CD8-positive, alpha-beta memory T cell (primary cell): Measurements from ENCODE around the gene CADM2. TPM values are rescaled to one million over a fixed set of nuclear protein-coding genes. Genes with fewer than 3 reads are reported as not detected.

Experiments
- CTCF ChIA-PET: fragments of 350-600 bp; sonication (Branson Sonifier 250); formaldehyde crosslinking; loops from one replicate; lab custom pipeline; 2021; ENCODE audit warnings: antibody characterized with exemption; lab: Charles Lee
- POLR2A ChIA-PET: fragments of 350-600 bp; sonication (Branson Sonifier 250); formaldehyde crosslinking; loops from one replicate; lab custom pipeline; 2021; ENCODE audit warnings: antibody characterized with exemption; lab: Charles Lee
- DNase-seq, 5 donors: peaks; one replicate each; pipeline versions ENCODE4 v3.0.0 to v3.0.0-alpha.2; 2020 to 2022; ENCODE audit warnings: mixed read lengths in 1 of 5
- H3K27ac ChIP-seq: one replicate; pipeline ENCODE4 v1.7.0; 2013; ENCODE audit warnings: low read depth, mild to moderate bottlenecking, low read length, moderate library complexity
- H3K27me3 ChIP-seq: 2 replicates; pipeline ENCODE4 v1.7.0; 2013; ENCODE audit warnings: low read length, mild to moderate bottlenecking; ENCODE audit not compliant: insufficient read depth, poor library complexity, severe bottlenecking
- H3K36me3 ChIP-seq: 2 replicates; pipeline ENCODE4 v1.7.0; 2013; ENCODE audit warnings: mild to moderate bottlenecking, low read length, moderate library complexity; ENCODE audit not compliant: insufficient read depth
- H3K4me1 ChIP-seq: 2 replicates; pipeline ENCODE4 v1.7.0; 2013; ENCODE audit warnings: mild to moderate bottlenecking, low read length, moderate library complexity; ENCODE audit not compliant: insufficient read depth
- H3K4me3 ChIP-seq: 2 replicates; pipeline ENCODE4 v1.7.0; 2013; ENCODE audit warnings: mild to moderate bottlenecking, low read length
- H3K9me3 ChIP-seq: 2 replicates; pipeline ENCODE4 v1.7.0; 2013; ENCODE audit warnings: mild to moderate bottlenecking, low read length
- H3K27ac Mint-ChIP-seq, 8 donors: one replicate each; pipeline ENCODE4 v1.8.0; 2020 to 2021; ENCODE audit warnings: mixed read lengths in 8 of 8, mild to moderate bottlenecking in 6 of 8, inconsistent platforms in 3 of 8, moderate library complexity in 3 of 8
- H3K27me3 Mint-ChIP-seq, 2 donors: one replicate each; pipeline ENCODE4 v1.8.0; 2020 to 2021; ENCODE audit warnings: mixed read lengths in 2 of 2, mild to moderate bottlenecking in 1 of 2, moderate library complexity in 1 of 2
- H3K36me3 Mint-ChIP-seq, 3 donors: one replicate each; pipeline ENCODE4 v1.8.0; 2020 to 2021; ENCODE audit warnings: mixed read lengths in 3 of 3, inconsistent platforms in 1 of 3, mild to moderate bottlenecking in 1 of 3
- H3K4me1 Mint-ChIP-seq, 3 donors: one replicate each; pipeline ENCODE4 v1.8.0; 2020 to 2021; ENCODE audit warnings: mixed read lengths in 3 of 3, inconsistent platforms in 1 of 3, mild to moderate bottlenecking in 1 of 3
- H3K4me3 Mint-ChIP-seq, 7 donors: one replicate each; pipeline ENCODE4 v1.8.0; 2020 to 2021; ENCODE audit warnings: mixed read lengths in 7 of 7, mild to moderate bottlenecking in 6 of 7, moderate library complexity in 4 of 7, inconsistent platforms in 2 of 7
- H3K9me3 Mint-ChIP-seq, 5 donors: one replicate each; pipeline ENCODE4 v1.8.0; 2020 to 2022; ENCODE audit warnings: mixed read lengths in 5 of 5, mild to moderate bottlenecking in 3 of 5, moderate library complexity in 2 of 5, inconsistent platforms in 1 of 5
- polyA plus RNA-seq: library from polyadenylated mRNA; unstranded; fragments of 300-500 nt; fragmentation: Illumina TruSeq; gene quantifications from one replicate; pipeline ENCODE4 v1.2.3, GENCODE V29; 2021
- total RNA-seq, 2 experiments: library from RNA; stranded (reverse); gene quantifications; one replicate each; pipeline ENCODE4 v1.2.3, GENCODE V29; 2021

The CADM2 gene
- total and polyA plus RNA-seq, 3 experiments from 2014 or later = 0.22 to 0.27 TPM; not detected in 1

DNA sequence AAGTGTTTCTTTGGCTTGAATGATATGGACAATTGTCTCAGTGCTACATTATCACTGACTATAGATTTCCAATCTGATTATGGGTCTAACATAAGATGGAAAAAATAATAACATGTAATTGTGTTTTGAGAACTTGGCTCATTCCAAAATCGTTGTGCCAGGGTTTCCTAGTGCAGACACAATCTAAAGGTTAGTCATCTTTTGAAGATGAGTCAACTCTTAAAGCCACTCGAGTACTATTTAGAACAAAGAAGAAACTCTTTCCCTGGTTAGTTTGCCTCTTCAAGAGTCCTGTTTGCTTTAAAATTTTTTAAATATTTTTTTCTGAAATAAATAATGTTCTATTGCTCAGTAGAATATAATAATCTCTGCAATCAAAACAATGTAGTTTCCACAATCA, 301.0 kb downstream of the CADM2 start:
- H3K4me3 ChIP-seq = no peak overlapping the region
- Mint-ChIP-seq H3K27ac (no peak overlapping the region), H3K27me3 (no peaks in the 10 kb centered on the region), H3K36me3 (no peaks in the 10 kb centered on the region), H3K4me1 (no peaks in the 10 kb centered on the region), H3K4me3 (no peak overlapping the region), H3K9me3 (peaks cover 0 to 30% (median 7%) of the 10 kb centered on the region in 5 donors)
- no peaks in the 10 kb centered on the region for H3K9me3 ChIP-seq
- CTCF ChIA-PET = no interaction called here
- H3K36me3 ChIP-seq = no peaks in the 10 kb centered on the region
- H3K4me1 ChIP-seq = no peaks in the 10 kb centered on the region
- POLR2A ChIA-PET = no interaction called here
- no peaks in the 10 kb centered on the region for H3K27me3 ChIP-seq
- no peak overlapping the region for H3K27ac ChIP-seq
- DNase-seq = no peak

DNA sequence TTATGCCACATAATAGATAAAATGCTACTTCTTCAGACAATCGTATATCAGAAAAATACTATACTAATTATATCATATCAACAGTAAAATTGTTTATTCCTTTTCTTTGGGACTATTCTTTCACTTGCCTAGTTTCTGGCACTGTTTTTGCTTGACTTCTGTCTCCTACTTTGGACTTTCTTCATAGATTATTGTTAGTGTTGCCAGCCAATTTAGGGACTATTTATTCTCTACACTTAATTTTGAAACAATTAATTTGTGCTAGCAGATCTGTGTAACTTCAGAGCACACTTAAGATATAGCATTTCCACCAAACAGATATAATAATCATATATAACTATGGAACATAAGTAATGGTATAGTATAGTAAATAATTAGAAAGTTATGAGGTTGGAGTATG, 305.6 kb downstream of the CADM2 start:
- Mint-ChIP-seq H3K27me3 (no peaks in the 10 kb centered on the region), H3K4me1 (no peaks in the 10 kb centered on the region), H3K27ac (no peak overlapping the region), H3K9me3 (peaks cover 0 to 14% (median 5%) of the 10 kb centered on the region in 5 donors), H3K36me3 (no peaks in the 10 kb centered on the region), H3K4me3 (no peak overlapping the region)
- H3K4me1 ChIP-seq = no peaks in the 10 kb centered on the region
- H3K36me3 ChIP-seq = no peaks in the 10 kb centered on the region
- no peak overlapping the region for H3K27ac ChIP-seq
- H3K9me3 ChIP-seq = no peaks in the 10 kb centered on the region
- DNase-seq = no peak
- POLR2A ChIA-PET = no interaction called here
- CTCF ChIA-PET = no interaction called here
- H3K27me3 ChIP-seq = no peaks in the 10 kb centered on the region
- H3K4me3 ChIP-seq = no peak overlapping the region

DNA sequence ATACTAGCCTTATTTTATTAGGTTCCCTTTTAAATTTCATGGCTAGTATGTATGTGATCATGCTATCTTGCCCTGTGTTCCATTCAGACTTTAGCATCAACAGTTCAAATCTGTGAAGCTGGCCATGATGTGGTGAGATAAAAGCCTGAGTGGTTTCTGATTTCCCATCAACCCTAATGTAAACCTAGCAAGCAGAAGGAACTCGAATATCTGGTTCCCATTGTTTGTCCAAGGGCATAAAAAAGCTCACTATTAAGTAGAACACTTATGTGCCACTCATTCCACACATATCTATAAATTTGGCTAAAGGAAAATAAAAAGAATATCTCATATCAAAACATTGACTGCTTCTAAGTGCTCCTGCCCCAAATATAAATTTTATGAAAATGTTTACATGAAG, 311.7 kb downstream of the CADM2 start:
- Mint-ChIP-seq H3K27me3 (no peaks in the 10 kb centered on the region), H3K4me3 (no peak overlapping the region), H3K4me1 (no peaks in the 10 kb centered on the region), H3K27ac (no peak overlapping the region), H3K9me3 (peaks cover under 1 to 5% (median 3%) of the 10 kb centered on the region in 5 donors), H3K36me3 (no peaks in the 10 kb centered on the region)
- ChIA-PET POLR2A (no interaction called here), CTCF (no interaction called here)
- Histone ChIP-seq H3K27ac (no peak overlapping the region), H3K4me3 (no peak overlapping the region), H3K9me3 (no peaks in the 10 kb centered on the region), H3K36me3 (no peaks in the 10 kb centered on the region), H3K4me1 (no peaks in the 10 kb centered on the region), H3K27me3 (no peaks in the 10 kb centered on the region)
- no peak for DNase-seq

- H3K9me3 ChIP-seq = no peaks in the 10 kb centered on the region
- ChIA-PET POLR2A (no interaction called here), CTCF (no interaction called here)
- no peak overlapping the region for H3K27ac ChIP-seq
- no peak overlapping the region for H3K4me3 ChIP-seq
- Mint-ChIP-seq H3K27me3 (no peaks in the 10 kb centered on the region), H3K36me3 (no peaks in the 10 kb centered on the region), H3K9me3 (peaks cover 0 to 10% (median 2%) of the 10 kb centered on the region in 5 donors), H3K27ac (no peak overlapping the region), H3K4me1 (no peaks in the 10 kb centered on the region), H3K4me3 (no peak overlapping the region)
- DNase-seq = no peak
- no peaks in the 10 kb centered on the region for H3K4me1 ChIP-seq
- no peaks in the 10 kb centered on the region for H3K27me3 ChIP-seq
- no peaks in the 10 kb centered on the region for H3K36me3 ChIP-seq
These were observed 313.1 kb downstream of the CADM2 start for GRCh38 chr3:85271911-85272310.

GRCh38 chr3:85288257-85288656, 329.5 kb downstream of the CADM2 start:
- CTCF ChIA-PET = no interaction called here
- Histone ChIP-seq H3K4me1 (no peaks in the 10 kb centered on the region), H3K4me3 (no peak overlapping the region), H3K27ac (no peak overlapping the region), H3K36me3 (no peaks in the 10 kb centered on the region), H3K9me3 (no peaks in the 10 kb centered on the region), H3K27me3 (no peaks in the 10 kb centered on the region)
- Mint-ChIP-seq H3K36me3 (no peaks in the 10 kb centered on the region), H3K27me3 (no peaks in the 10 kb centered on the region), H3K27ac (no peak overlapping the region), H3K9me3 (peaks cover 3 to 21% (median 17%) of the 10 kb centered on the region in 5 donors), H3K4me3 (no peak overlapping the region), H3K4me1 (no peaks in the 10 kb centered on the region)
- DNase-seq = no peak
- POLR2A ChIA-PET = no interaction called here

DNA sequence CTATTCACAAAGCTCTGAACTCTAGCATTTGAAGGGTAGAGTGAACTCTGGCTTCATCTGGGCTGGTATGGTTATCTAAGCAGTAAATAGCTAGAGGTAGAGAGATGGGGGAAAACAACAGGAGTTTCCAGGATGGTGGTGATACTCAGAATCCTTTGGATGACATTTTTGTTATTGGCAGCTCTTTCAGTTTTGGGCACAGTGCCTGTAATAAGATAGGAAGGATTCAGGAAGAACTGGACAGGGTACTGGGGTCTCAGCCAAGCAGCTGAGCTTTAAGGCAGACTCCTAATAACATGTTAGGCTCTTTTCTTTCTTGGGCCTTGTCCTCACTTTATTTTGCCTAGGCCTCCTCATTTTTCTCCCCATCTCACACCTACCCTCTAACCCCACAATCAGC, 338.5 kb downstream of the CADM2 start:
- Mint-ChIP-seq H3K4me1 (no peaks in the 10 kb centered on the region), H3K36me3 (no peaks in the 10 kb centered on the region), H3K9me3 (peaks cover 0 to 25% (median 5%) of the 10 kb centered on the region in 5 donors), H3K27me3 (no peaks in the 10 kb centered on the region), H3K27ac (no peak overlapping the region), H3K4me3 (no peak overlapping the region)
- Histone ChIP-seq H3K4me1 (no peaks in the 10 kb centered on the region), H3K27me3 (no peaks in the 10 kb centered on the region), H3K4me3 (no peak overlapping the region), H3K36me3 (no peaks in the 10 kb centered on the region), H3K9me3 (no peaks in the 10 kb centered on the region), H3K27ac (no peak overlapping the region)
- no peak for DNase-seq
- POLR2A ChIA-PET = no interaction called here
- CTCF ChIA-PET = no interaction called here

- H3K4me3 ChIP-seq = no peak overlapping the region
- no peaks in the 10 kb centered on the region for H3K27me3 ChIP-seq
- H3K27ac Mint-ChIP-seq = no peak overlapping the region
- DNase-seq = no peak
- no peaks in the 10 kb centered on the region for H3K36me3 Mint-ChIP-seq
- H3K9me3 ChIP-seq = no peaks in the 10 kb centered on the region
- H3K4me1 ChIP-seq = no peaks in the 10 kb centered on the region
- H3K27me3 Mint-ChIP-seq = no peaks in the 10 kb centered on the region
- H3K27ac ChIP-seq = no peak overlapping the region
- H3K9me3 Mint-ChIP-seq = peaks cover 0 to 27% (median 5%) of the 10 kb centered on the region in 5 donors
- ChIA-PET CTCF (no interaction called here), POLR2A (no interaction called here)
- no peaks in the 10 kb centered on the region for H3K36me3 ChIP-seq
- no peaks in the 10 kb centered on the region for H3K4me1 Mint-ChIP-seq
- H3K4me3 Mint-ChIP-seq = no peak overlapping the region
These were observed 339.2 kb downstream of the CADM2 start for GRCh38 chr3:85298032-85298431.

GRCh38 chr3:85303156-85303555, 344.4 kb downstream of the CADM2 start:
- Histone ChIP-seq H3K4me1 (no peaks in the 10 kb centered on the region), H3K36me3 (no peaks in the 10 kb centered on the region), H3K27ac (no peak overlapping the region), H3K4me3 (no peak overlapping the region), H3K9me3 (no peaks in the 10 kb centered on the region), H3K27me3 (no peaks in the 10 kb centered on the region)
- H3K9me3 Mint-ChIP-seq = peaks cover under 1 to 23% (median 6%) of the 10 kb centered on the region in 5 donors
- H3K4me1 Mint-ChIP-seq = no peaks in the 10 kb centered on the region
- H3K27me3 Mint-ChIP-seq = no peaks in the 10 kb centered on the region
- peaks cover 0 to 1% (median 0%) of the 10 kb centered on the region in 3 donors for H3K36me3 Mint-ChIP-seq
- no peak for DNase-seq
- no peak overlapping the region for H3K4me3 Mint-ChIP-seq
- H3K27ac Mint-ChIP-seq = no peak overlapping the region
- POLR2A ChIA-PET = no interaction called here
- CTCF ChIA-PET = no interaction called here
